Measurements from ENCODE around the gene WASHC4.

Gene WASHC4

DNA sequence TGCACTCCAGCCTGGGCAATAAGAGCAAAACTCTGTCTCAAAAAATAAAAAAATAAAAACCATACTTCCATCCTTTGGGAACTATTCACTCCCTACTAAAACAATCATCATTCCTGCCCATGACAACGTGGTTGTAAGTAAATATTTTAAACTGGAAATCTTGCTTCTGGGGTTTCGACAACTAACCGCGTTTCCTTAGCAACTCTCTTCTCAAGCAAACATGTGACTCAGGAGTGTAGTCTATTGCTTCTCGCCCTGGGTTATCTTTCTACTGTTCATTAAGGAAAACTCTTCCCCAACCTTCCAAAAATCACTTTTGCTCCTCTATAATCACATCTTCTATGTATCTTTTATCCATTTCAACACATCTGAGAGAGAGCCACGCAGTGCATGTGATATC is 106.6 kb downstream of the WASHC4 start:
- Histone ChIP-seq H3K36me3 (ENCODE audit: insufficient read depth, low read length) (no peaks in the 10 kb centered on the region), H3K4me3 (ENCODE audit: low read depth, low read length, poor library complexity, severe bottlenecking) (no peak overlapping the region), H3K4me1 (ENCODE audit: insufficient read depth, low read length, severe bottlenecking) (no peaks in the 10 kb centered on the region)

DNA sequence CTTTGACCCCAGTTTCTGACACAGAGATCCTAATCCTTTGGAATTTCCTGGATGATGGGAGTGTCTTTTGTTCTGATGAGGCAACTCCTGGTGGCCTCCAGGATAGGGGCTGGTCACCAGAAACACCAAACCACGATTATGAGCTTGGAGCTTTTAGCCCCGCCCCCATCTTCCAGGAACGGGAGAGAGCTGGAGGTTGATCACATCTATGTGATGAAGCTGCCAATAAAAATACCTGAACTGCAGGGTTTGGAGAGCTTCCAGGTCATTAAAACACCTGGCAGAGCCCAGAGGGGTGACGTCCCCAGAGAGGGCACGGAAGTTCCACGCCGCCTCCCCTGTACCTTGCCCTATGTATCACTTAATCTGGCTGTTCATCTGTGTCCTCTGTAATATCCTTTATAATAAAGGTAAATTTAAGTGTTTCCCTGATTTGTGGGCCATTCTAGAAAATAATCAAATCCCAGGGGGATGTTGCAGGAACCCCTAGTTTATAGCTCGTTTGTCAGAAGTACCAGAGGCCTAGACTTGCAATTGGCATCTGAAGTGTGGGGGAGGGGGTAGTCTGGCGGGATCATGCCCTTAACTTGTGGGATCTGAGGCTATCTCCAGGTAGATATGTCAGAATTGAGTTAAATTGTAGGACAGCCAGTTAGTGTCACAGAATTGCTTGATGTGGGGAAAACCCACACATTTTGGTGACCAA is 107.3 kb downstream of the WASHC4 start:
- Histone ChIP-seq H3K9ac (ENCODE audit: low read length) (no peak overlapping the region), H3K27ac (ENCODE audit: low read depth, low read length, poor library complexity, severe bottlenecking) (no peak overlapping the region), H3K4me3 (ENCODE audit: low read depth, low read length, poor library complexity, severe bottlenecking) (no peak overlapping the region), H3K36me3 (ENCODE audit: insufficient read depth, low read length) (no peaks in the 10 kb centered on the region), H3K27me3 (ENCODE audit: insufficient read depth, low read length) (no peaks in the 10 kb centered on the region), H4K20me1 (ENCODE audit: insufficient read depth, low read length) (no peaks in the 10 kb centered on the region), H2AFZ (ENCODE audit: low read length) (no peak overlapping the region), H3K9me2 (ENCODE audit: low read depth, low read length) (no peaks in the 10 kb centered on the region), H3K4me1 (ENCODE audit: insufficient read depth, low read length, severe bottlenecking) (no peaks in the 10 kb centered on the region), H3K4me2 (ENCODE audit: low read length) (no peak overlapping the region), H3F3A (ENCODE audit: insufficient read depth, low read length) (no peaks in the 10 kb centered on the region), H3K79me2 (ENCODE audit: insufficient read depth, low read length) (no peaks in the 10 kb centered on the region), H3K9me3 (ENCODE audit: low read length) (no peaks in the 10 kb centered on the region)
- TF ChIP-seq, protein P1, sequence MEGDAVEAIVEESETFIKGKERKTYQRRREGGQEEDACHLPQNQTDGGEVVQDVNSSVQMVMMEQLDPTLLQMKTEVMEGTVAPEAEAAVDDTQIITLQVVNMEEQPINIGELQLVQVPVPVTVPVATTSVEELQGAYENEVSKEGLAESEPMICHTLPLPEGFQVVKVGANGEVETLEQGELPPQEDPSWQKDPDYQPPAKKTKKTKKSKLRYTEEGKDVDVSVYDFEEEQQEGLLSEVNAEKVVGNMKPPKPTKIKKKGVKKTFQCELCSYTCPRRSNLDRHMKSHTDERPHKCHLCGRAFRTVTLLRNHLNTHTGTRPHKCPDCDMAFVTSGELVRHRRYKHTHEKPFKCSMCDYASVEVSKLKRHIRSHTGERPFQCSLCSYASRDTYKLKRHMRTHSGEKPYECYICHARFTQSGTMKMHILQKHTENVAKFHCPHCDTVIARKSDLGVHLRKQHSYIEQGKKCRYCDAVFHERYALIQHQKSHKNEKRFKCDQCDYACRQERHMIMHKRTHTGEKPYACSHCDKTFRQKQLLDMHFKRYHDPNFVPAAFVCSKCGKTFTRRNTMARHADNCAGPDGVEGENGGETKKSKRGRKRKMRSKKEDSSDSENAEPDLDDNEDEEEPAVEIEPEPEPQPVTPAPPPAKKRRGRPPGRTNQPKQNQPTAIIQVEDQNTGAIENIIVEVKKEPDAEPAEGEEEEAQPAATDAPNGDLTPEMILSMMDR (IDR thresholded peaks at IDR 0.05; ENCODE audit: low read length) = no peak
- TF ChIP-seq EZH2 (IDR thresholded peaks at IDR 0.05; ENCODE audit: borderline replicate concordance, low read length) = no peak

More for the DNA sequence above, 106.6 kb downstream of the WASHC4 start:
- Histone ChIP-seq H4K20me1 (ENCODE audit: insufficient read depth, low read length) (no peaks in the 10 kb centered on the region), H3K9me2 (ENCODE audit: low read depth, low read length) (no peaks in the 10 kb centered on the region), H2AFZ (ENCODE audit: low read length) (no peak overlapping the region), H3K9ac (ENCODE audit: low read length) (no peak overlapping the region), H3K79me2 (ENCODE audit: insufficient read depth, low read length) (no peaks in the 10 kb centered on the region), H3K27me3 (ENCODE audit: insufficient read depth, low read length) (no peaks in the 10 kb centered on the region), H3K9me3 (ENCODE audit: low read length) (no peaks in the 10 kb centered on the region), H3K4me2 (ENCODE audit: low read length) (no peak overlapping the region), H3F3A (ENCODE audit: insufficient read depth, low read length) (no peaks in the 10 kb centered on the region), H3K27ac (ENCODE audit: low read depth, low read length, poor library complexity, severe bottlenecking) (no peak overlapping the region)
- TF ChIP-seq, protein P1 (IDR thresholded peaks at IDR 0.05; ENCODE audit: low read length) = no peak
- TF ChIP-seq EZH2 (IDR thresholded peaks at IDR 0.05; ENCODE audit: borderline replicate concordance, low read length) = no peak

DNA sequence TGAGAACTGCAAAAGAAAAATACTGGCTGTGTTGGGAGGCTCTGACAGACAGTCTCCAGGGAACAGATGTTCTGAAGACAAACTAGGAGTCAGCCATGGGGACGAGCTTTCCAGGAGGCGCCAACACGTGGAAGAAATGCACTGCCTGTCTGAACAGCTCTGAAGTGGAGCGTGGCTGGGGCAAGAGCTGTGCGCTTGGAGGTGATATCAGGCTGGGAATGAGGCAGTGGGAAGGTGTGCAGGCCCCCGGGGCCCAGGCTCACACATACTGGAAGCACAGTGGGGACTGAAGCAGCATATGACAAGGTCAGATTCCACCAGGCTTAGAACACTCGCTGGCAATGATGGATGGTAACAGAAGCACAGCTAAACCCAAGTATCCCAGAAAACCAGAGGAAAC is 110.9 kb downstream of the WASHC4 start:
- Histone ChIP-seq H3K36me3 (ENCODE audit: insufficient read depth, low read length) (no peaks in the 10 kb centered on the region), H3K27ac (ENCODE audit: low read depth, low read length, poor library complexity, severe bottlenecking) (no peak overlapping the region), H3K4me2 (ENCODE audit: low read length) (no peak overlapping the region)

More for the DNA sequence above, 110.9 kb downstream of the WASHC4 start:
- Histone ChIP-seq H3K4me3 (ENCODE audit: low read depth, low read length, poor library complexity, severe bottlenecking) (no peak overlapping the region), H3K9ac (ENCODE audit: low read length) (no peak overlapping the region), H3K79me2 (ENCODE audit: insufficient read depth, low read length) (no peaks in the 10 kb centered on the region), H3K4me1 (ENCODE audit: insufficient read depth, low read length, severe bottlenecking) (no peaks in the 10 kb centered on the region), H4K20me1 (ENCODE audit: insufficient read depth, low read length) (no peaks in the 10 kb centered on the region), H3K9me2 (ENCODE audit: low read depth, low read length) (no peaks in the 10 kb centered on the region), H3F3A (ENCODE audit: insufficient read depth, low read length) (no peaks in the 10 kb centered on the region), H2AFZ (ENCODE audit: low read length) (no peak overlapping the region), H3K9me3 (ENCODE audit: low read length) (no peaks in the 10 kb centered on the region), H3K27me3 (ENCODE audit: insufficient read depth, low read length) (no peaks in the 10 kb centered on the region)
- TF ChIP-seq EZH2 (IDR thresholded peaks at IDR 0.05; ENCODE audit: borderline replicate concordance, low read length) = no peak
- TF ChIP-seq, protein P1 (IDR thresholded peaks at IDR 0.05; ENCODE audit: low read length) = no peak
